Mammary epithelial cell (primary cell): ENCODE data around the gene EID2B.

ENCODE experiments used
- CTCF ChIP-seq, 2 donors: IDR thresholded peaks in 1 of 2; conservative IDR thresholded peaks in 1 of 2; 2 replicates each; pipeline ENCODE4 v1.5.1; 2011 to 2012; ENCODE audit warnings: inconsistent platforms in 2 of 2, low read length in 2 of 2, mild to moderate bottlenecking in 2 of 2, control low read depth in 1 of 2, low read depth in 1 of 2; ENCODE audit not compliant: insufficient read depth in 1 of 2; ENCODE audit errors: extremely low read depth in 1 of 2
- EZH2 ChIP-seq: IDR thresholded peaks from 2 replicates; pipeline ENCODE4 v1.6.1; 2012; ENCODE audit warnings: low read length, inconsistent platforms, borderline replicate concordance

GRCh38 chr19:39550197-39550596, 17.5 kb upstream of the EID2B start:
- TF ChIP-seq CTCF (conservative IDR thresholded peaks at IDR 0.05 in 1 of 2, IDR thresholded peaks at IDR 0.05 in 1 of 2; ENCODE audit: extremely low read depth in 1 of 2, insufficient read depth in 1 of 2, low read depth in 1 of 2, low read length in 2 of 2), result no peak
- no peak for TF ChIP-seq EZH2
